ENCODE data around the gene TIMM10B.

DNA sequence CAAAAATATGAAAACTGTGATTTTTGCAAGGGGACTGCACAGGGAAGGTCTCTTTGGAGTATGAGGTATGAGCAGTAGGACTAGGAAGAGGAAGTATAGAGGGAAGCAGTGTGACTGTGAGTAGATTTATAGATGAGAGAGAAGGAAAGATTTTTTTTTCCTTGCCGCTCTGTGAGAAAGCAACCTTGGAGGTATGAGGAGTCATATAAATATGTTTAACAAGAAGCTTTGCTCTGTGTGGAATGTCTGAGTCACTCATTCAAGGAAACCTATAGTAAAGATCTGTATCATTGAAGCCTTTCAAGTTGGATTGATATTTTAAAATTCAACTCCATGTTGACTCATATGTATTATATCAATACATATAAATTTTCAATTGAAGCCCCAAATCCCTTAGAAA, 42.0 kb downstream of the TIMM10B start:
- no peak for TF ChIP-seq POLR2A (IDR thresholded peaks at IDR 0.05)
- TF ChIP-seq, protein P1, sequence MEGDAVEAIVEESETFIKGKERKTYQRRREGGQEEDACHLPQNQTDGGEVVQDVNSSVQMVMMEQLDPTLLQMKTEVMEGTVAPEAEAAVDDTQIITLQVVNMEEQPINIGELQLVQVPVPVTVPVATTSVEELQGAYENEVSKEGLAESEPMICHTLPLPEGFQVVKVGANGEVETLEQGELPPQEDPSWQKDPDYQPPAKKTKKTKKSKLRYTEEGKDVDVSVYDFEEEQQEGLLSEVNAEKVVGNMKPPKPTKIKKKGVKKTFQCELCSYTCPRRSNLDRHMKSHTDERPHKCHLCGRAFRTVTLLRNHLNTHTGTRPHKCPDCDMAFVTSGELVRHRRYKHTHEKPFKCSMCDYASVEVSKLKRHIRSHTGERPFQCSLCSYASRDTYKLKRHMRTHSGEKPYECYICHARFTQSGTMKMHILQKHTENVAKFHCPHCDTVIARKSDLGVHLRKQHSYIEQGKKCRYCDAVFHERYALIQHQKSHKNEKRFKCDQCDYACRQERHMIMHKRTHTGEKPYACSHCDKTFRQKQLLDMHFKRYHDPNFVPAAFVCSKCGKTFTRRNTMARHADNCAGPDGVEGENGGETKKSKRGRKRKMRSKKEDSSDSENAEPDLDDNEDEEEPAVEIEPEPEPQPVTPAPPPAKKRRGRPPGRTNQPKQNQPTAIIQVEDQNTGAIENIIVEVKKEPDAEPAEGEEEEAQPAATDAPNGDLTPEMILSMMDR (IDR thresholded peaks at IDR 0.05), result no peak

Data from esophagus squamous epithelium (tissue), 4 donors.